ENCODE results near the gene GAST.

GRCh38 chr17:41738801-41739112, 26.6 kb downstream of the GAST start:
- no peak for TF ChIP-seq BCL11A (IDR thresholded peaks at IDR 0.05; ENCODE audit: low read depth, low read length)
- no peak for TF ChIP-seq PAX8 (IDR thresholded peaks at IDR 0.05)
- no peak for TF ChIP-seq RUNX3 (IDR thresholded peaks at IDR 0.05; ENCODE audit: low read length)
- no peak for TF ChIP-seq POLR2AphosphoS5 (IDR thresholded peaks at IDR 0.05; ENCODE audit: low read length)
- no peak for TF ChIP-seq ATF3 (IDR thresholded peaks at IDR 0.05; ENCODE audit: borderline replicate concordance, extremely low read depth, low read depth, low read length)
- no peak for TF ChIP-seq EZH2 (IDR thresholded peaks at IDR 0.05; ENCODE audit: borderline replicate concordance, control insufficient read depth, low read depth, low read length)
- TF ChIP-seq, protein P1, sequence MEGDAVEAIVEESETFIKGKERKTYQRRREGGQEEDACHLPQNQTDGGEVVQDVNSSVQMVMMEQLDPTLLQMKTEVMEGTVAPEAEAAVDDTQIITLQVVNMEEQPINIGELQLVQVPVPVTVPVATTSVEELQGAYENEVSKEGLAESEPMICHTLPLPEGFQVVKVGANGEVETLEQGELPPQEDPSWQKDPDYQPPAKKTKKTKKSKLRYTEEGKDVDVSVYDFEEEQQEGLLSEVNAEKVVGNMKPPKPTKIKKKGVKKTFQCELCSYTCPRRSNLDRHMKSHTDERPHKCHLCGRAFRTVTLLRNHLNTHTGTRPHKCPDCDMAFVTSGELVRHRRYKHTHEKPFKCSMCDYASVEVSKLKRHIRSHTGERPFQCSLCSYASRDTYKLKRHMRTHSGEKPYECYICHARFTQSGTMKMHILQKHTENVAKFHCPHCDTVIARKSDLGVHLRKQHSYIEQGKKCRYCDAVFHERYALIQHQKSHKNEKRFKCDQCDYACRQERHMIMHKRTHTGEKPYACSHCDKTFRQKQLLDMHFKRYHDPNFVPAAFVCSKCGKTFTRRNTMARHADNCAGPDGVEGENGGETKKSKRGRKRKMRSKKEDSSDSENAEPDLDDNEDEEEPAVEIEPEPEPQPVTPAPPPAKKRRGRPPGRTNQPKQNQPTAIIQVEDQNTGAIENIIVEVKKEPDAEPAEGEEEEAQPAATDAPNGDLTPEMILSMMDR (IDR thresholded peaks at IDR 0.05 in 2 of 3, conservative IDR thresholded peaks at IDR 0.05 in 1 of 3; ENCODE audit: control insufficient read depth in 2 of 3, extremely low read depth in 1 of 3, insufficient read depth in 1 of 3, low read depth in 3 of 3, low read length in 3 of 3), result no peak
- no peak for TF ChIP-seq RFX5 (IDR thresholded peaks at IDR 0.05; ENCODE audit: low read depth, low read length)
- TF ChIP-seq TAF1 (IDR thresholded peaks at IDR 0.05; ENCODE audit: borderline replicate concordance, low read depth, low read length), result no peak

All from GM12878 (cell line).